Superior temporal gyrus (tissue), 1 donor: ENCODE results near the gene SHKBP1.

Experiments
- DNase-seq: peaks from one replicate; pipeline ENCODE4 v3.0.0-alpha.2; 2016; ENCODE audit errors: extremely low spot score

Gene SHKBP1

GRCh38 chr19:40638327-40638726 is 61.7 kb downstream of the SHKBP1 start:
- no peak for DNase-seq

GRCh38 chr19:40639638-40639982 is 62.9 kb downstream of the SHKBP1 start:
- DNase-seq = no peak

GRCh38 chr19:40640744-40641143 is 64.1 kb downstream of the SHKBP1 start:
- DNase-seq = no peak
